K562 (cell line): ENCODE data around the gene USP28. TPM values are rescaled to one million over a fixed set of nuclear protein-coding genes. Genes with fewer than 3 reads are reported as not detected.

Source experiments
- ATAC-seq: fragments of 200-7000 bp; cut with Tn5 transposase; 3 replicates; pipeline ENCODE4 v1.9.1; 2020; ENCODE audit warnings: moderate library complexity
- BruUV-seq: library from RNA; stranded (reverse); fragments of 400-500 nt; replicated peaks from 2 replicates; lab custom pipeline; 2021; lab: Mats Ljungman, UMichigan
- CTCF ChIA-PET: fragments of 300-600 bp; formaldehyde crosslinking; extraction: SDS; loops from one replicate; lab custom pipeline; 2021; ENCODE audit warnings: low intra/inter-chr PET ratio; lab: Yijun Ruan, JAX
- POLR2A ChIA-PET: fragments of 300-600, 350-650 bp; sonication (Branson Sonifier 250); formaldehyde crosslinking; extraction: SDS; loops from one replicate; lab custom pipeline; 2021; ENCODE audit warnings: antibody characterized with exemption, inconsistent platforms; lab: Yijun Ruan, JAX
- DNase-seq, 4 experiments: peaks; one replicate each; pipeline versions ENCODE4 v3.0.0 to v3.0.0-alpha.2; 2011 to 2018; ENCODE audit warnings: low spot score in 3 of 4, mixed read lengths in 3 of 4; ENCODE audit errors: extremely low read depth in 1 of 4
- FAIRE-seq: peaks from 2 replicates; lab custom pipeline; 2011; peaks lifted over from hg19 to GRCh38; lab: Jason Lieb, UNC
- H2AFZ ChIP-seq: 2 replicates; pipeline ENCODE4 v1.6.0; 2011; ENCODE audit warnings: low read depth, low read length, control low read depth, inconsistent platforms
- H3K27ac ChIP-seq: fragments of 200-600 bp; 3 replicates; pipeline ENCODE4 v1.8.0; 2011; ENCODE audit warnings: low read depth, mild to moderate bottlenecking, control low read depth, inconsistent platforms, low read length, moderate library complexity, mixed read lengths; ENCODE audit errors: extremely low read depth
- H3K27me3 ChIP-seq, 2 experiments: fragments of 300-600 bp in 1 of 2; 2 replicates in 1 of 2; 3 replicates in 1 of 2; pipeline versions ENCODE4 v1.6.0 to v1.8.0; 2011; ENCODE audit warnings: inconsistent platforms in 2 of 2, low read length in 2 of 2, mild to moderate bottlenecking in 1 of 2, mixed read lengths in 1 of 2, moderate library complexity in 1 of 2; ENCODE audit not compliant: control insufficient read depth in 2 of 2, insufficient read depth in 2 of 2
- H3K36me3 ChIP-seq: fragments of 300-600 bp; 3 replicates; pipeline ENCODE4 v1.8.0; 2011; ENCODE audit warnings: mild to moderate bottlenecking, low read length, inconsistent platforms; ENCODE audit not compliant: control insufficient read depth, insufficient read depth
- H3K4me1 ChIP-seq, 2 experiments: fragments of 200-600 bp in 1 of 2; replicated peaks in 1 of 2; 2 replicates in 1 of 2; 3 replicates in 1 of 2; pipeline versions ENCODE4 v1.5.1 to v1.8.0; 2011; ENCODE audit warnings: inconsistent platforms in 2 of 2, low read length in 2 of 2, mild to moderate bottlenecking in 1 of 2, mixed read lengths in 1 of 2, moderate library complexity in 1 of 2; ENCODE audit not compliant: control insufficient read depth in 2 of 2, insufficient read depth in 2 of 2
- H3K4me2 ChIP-seq: 2 replicates; pipeline ENCODE4 v1.6.1; 2011; ENCODE audit warnings: low read length, control low read depth, inconsistent platforms, mixed read lengths; ENCODE audit not compliant: insufficient read depth
- H3K4me3 ChIP-seq: fragments of 200-600 bp; sonication (generic), shearing (Covaris generic); 2 replicates; pipeline ENCODE4 v1.5.1; 2016; ENCODE audit warnings: control low read depth, inconsistent platforms
- H3K79me2 ChIP-seq: fragments of 200-600 bp; 3 replicates; pipeline ENCODE4 v1.8.0; 2011; ENCODE audit warnings: low read length, inconsistent platforms; ENCODE audit not compliant: control insufficient read depth, insufficient read depth
- H3K9ac ChIP-seq, 2 experiments: 2 replicates each; pipeline versions ENCODE4 v1.6.0 to v1.6.1; 2011; ENCODE audit warnings: low read depth in 2 of 2, low read length in 2 of 2, control low read depth in 1 of 2, inconsistent platforms in 1 of 2, mild to moderate bottlenecking in 1 of 2, mixed read lengths in 1 of 2; ENCODE audit not compliant: insufficient read depth in 1 of 2
- H3K9me1 ChIP-seq: one replicate; pipeline ENCODE4 v1.6.0; 2011; ENCODE audit warnings: inconsistent platforms, mild to moderate bottlenecking, low read length, moderate library complexity; ENCODE audit not compliant: control insufficient read depth, insufficient read depth
- H3K9me3 ChIP-seq: replicated peaks from 2 replicates; pipeline ENCODE4 v1.5.1; 2011; ENCODE audit warnings: low read depth, low read length, inconsistent platforms; ENCODE audit not compliant: control insufficient read depth, insufficient read depth
- H4K20me1 ChIP-seq: replicated peaks from 2 replicates; pipeline ENCODE4 v1.6.1; 2011; ENCODE audit warnings: low read length, inconsistent platforms, mixed read lengths; ENCODE audit not compliant: control insufficient read depth, insufficient read depth
- BHLHE40 ChIP-seq: IDR thresholded peaks from 2 replicates; pipeline ENCODE4 v1.6.1; 2011; ENCODE audit warnings: low read length, improper control_type of control experiment
- CBX5 ChIP-seq: IDR thresholded peaks from 2 replicates; pipeline ENCODE4 v1.6.1; 2014; ENCODE audit warnings: low read depth, borderline replicate concordance
- JUNB ChIP-seq: fragments of 450-650 bp; formaldehyde crosslinking; conservative IDR thresholded peaks from 2 replicates; pipeline ENCODE4 v1.4.0; 2020; ENCODE audit warnings: mild to moderate bottlenecking
- MYBL2 ChIP-seq, 2 experiments: fragments of 450-650 bp in 1 of 2; sonication (generic) in 1 of 2; formaldehyde crosslinking in 1 of 2; IDR thresholded peaks; 2 replicates each; pipeline versions ENCODE4 v1.6.1 to v1.8.1; 2017 to 2022; ENCODE audit warnings: borderline replicate concordance in 1 of 2, inconsistent platforms in 1 of 2, low read depth in 1 of 2, mild to moderate bottlenecking in 1 of 2, missing genetic modification reagents in 1 of 2, moderate library complexity in 1 of 2
- NR4A1 ChIP-seq, 2 experiments: fragments of 250-450 bp in 1 of 2; fragments of 450-650 bp in 1 of 2; sonication (Bioruptor Pico) in 1 of 2; IDR thresholded peaks; 2 replicates each; pipeline versions ENCODE4 v1.4.0 to v1.6.1; 2016 to 2020; ENCODE audit warnings: mild to moderate bottlenecking in 2 of 2, missing compliant biosample characterization in 1 of 2, missing genetic modification characterization in 1 of 2, moderate library complexity in 1 of 2
- YY1 ChIP-seq, 3 experiments: IDR thresholded peaks; 2 replicates each; pipeline ENCODE4 v1.6.1; 2011; ENCODE audit warnings: low read length in 2 of 3, mild to moderate bottlenecking in 2 of 3, moderate library complexity in 2 of 3, borderline replicate concordance in 1 of 3, control low read depth in 1 of 3, low read depth in 1 of 3; ENCODE audit not compliant: insufficient read depth in 3 of 3, insufficient replicate concordance in 2 of 3, control insufficient read depth in 1 of 3, insufficient read length in 1 of 3; ENCODE audit errors: extremely low read depth in 1 of 3
- ZNF589 ChIP-seq: fragments of 200-800 bp; sonication (Bioruptor generic); IDR thresholded peaks from 2 replicates; pipeline ENCODE4 v1.6.1; 2016; ENCODE audit warnings: low read depth, missing genetic modification characterization, missing compliant biosample characterization
- WGBS: fragments of 100-300 bp; shearing (Covaris generic); methylation state at CpG from one replicate; pipeline ENCODE4 v1.1.6; 2016; ENCODE audit warnings: low coverage, mixed read lengths; ENCODE audit not compliant: insufficient coverage; ENCODE audit errors: missing lambda C conversion rate; 5-methylcytosine and 5-hydroxymethylcytosine counted together
- in situ Hi-C: fragments of 300-500 bp; cut with MboI; formaldehyde crosslinking; loops from 4 replicates; pipeline ENCODE4 v1.15.0; 2018; ENCODE audit warnings: inconsistent platforms, mixed read lengths
- intact Hi-C: fragments of 100-400 bp; cut with micrococcal nuclease; formaldehyde crosslinking; loops from 2 replicates; pipeline ENCODE4 v1.14.2; 2022
- polyA plus RNA-seq, 8 experiments: library from polyadenylated mRNA; depleted of rRNA in 4 of 8; stranded (reverse) in 5 of 8; unstranded in 3 of 8; fragments of >200 nt; fragmentation: Nextera tagmentation in 2 of 8; fragmentation: Illumina TruSeq in 1 of 8; extraction: Ambion mirVana in 2 of 8; extraction: Trizol in 1 of 8; gene quantifications; 2 replicates each; pipeline versions ENCODE4 v1.2.1 to v1.2.3, GENCODE V29; 2011 to 2014; ENCODE audit warnings: inconsistent platforms in 1 of 8, missing spikeins in 1 of 8
- total RNA-seq, 7 experiments: library from RNA; depleted of rRNA in 6 of 7; stranded (reverse); fragments of >200 nt in 6 of 7; fragmentation: Illumina TruSeq in 2 of 7; extraction: Trizol in 2 of 7; gene quantifications; 2 replicates each; pipeline versions ENCODE4 v1.2.1 to v1.2.3, GENCODE V29; 2011 to 2021; ENCODE audit warnings: low replicate concordance in 1 of 7

The USP28 gene
- total and polyA plus RNA-seq, 9 of the 15 experiments (the other 6 are each of a cell fraction or from before 2014, with no cell fraction given), result 3.7 to 42.7 (median 20.3) TPM

DNA sequence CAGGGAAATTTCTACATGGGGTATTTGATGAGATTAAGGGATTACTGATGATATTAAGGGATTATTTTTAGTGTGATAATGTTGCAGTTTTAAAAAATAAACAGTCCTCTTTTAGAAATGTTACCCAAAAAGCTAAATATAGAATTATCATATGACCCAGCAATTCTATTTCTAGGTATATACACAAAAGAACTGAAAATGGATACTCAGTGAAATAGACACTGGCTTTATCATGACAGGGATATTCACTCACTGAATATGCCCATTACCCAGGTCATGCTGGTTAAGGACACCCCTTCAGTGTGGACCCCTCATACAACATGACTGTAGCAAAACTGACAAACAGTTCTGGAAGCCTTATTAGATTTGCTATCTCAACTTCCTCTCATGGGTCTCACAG lies 27.8 kb downstream of the USP28 start (continued):
- no peak for TF ChIP-seq CBX5
- no peak for TF ChIP-seq NR4A1 (CRISPR knock-in tag; IDR thresholded peaks at IDR 0.05)
- no peak for TF ChIP-seq NR4A1 (tag; IDR thresholded peaks at IDR 0.05)
- no peak for TF ChIP-seq YY1 (IDR thresholded peaks at IDR 0.05; ENCODE audit: borderline replicate concordance in 1 of 3, control insufficient read depth in 1 of 3, extremely low read depth in 1 of 3, insufficient read depth in 3 of 3, insufficient read length in 1 of 3, insufficient replicate concordance in 2 of 3, low read depth in 1 of 3, low read length in 2 of 3)
- TF ChIP-seq BHLHE40, result no peak
- TF ChIP-seq MYBL2 (IDR thresholded peaks at IDR 0.05; ENCODE audit: low read depth), result no peak
- TF ChIP-seq MYBL2 (CRISPR knock-in tag; IDR thresholded peaks at IDR 0.05; ENCODE audit: borderline replicate concordance), result no peak

GRCh38 chr11:113847111-113847510 lies 28.3 kb downstream of the USP28 start:
- no peaks in the 10 kb centered on the region for H3K9me1 ChIP-seq
- no peaks in the 10 kb centered on the region for H3K79me2 ChIP-seq
- no peaks in the 10 kb centered on the region for H3K9me3 ChIP-seq
- H3K4me1 ChIP-seq, result no peaks in the 10 kb centered on the region
- H3K4me2 ChIP-seq, result no peak overlapping the region
- intact Hi-C loops (no loop called here), in situ Hi-C loops (no loop called here)
- H3K27me3 ChIP-seq, result no peaks in the 10 kb centered on the region
- ChIA-PET POLR2A (interaction anchor here (0.7 kb wide), 1 partner anchor 49 kb away, joined by 3 read pairs; no protein-coding TSS in a partner anchor), CTCF (no interaction called here)
- DNase-seq, result no peak
- H4K20me1 ChIP-seq, result no peaks in the 10 kb centered on the region
- H3K27ac ChIP-seq, result no peak overlapping the region
- WGBS, result 73% methylated on average over 6 of the region's 6 CpGs
- no peak for FAIRE-seq
- no peak overlapping the region for H3K4me3 ChIP-seq
- ATAC-seq, result no peak
- BruUV-seq, result no TSS peak
- no peak overlapping the region for H2AFZ ChIP-seq
- H3K36me3 ChIP-seq, result peaks cover 14% of the 10 kb centered on the region; the same call in 1 of the 3 replicates
- H3K9ac ChIP-seq, result no peak overlapping the region
- TF ChIP-seq JUNB (no peak), ZNF589 (no peak)
